HepG2 (cell line): ENCODE results near the gene GSTK1. TPM values are rescaled to one million over a fixed set of nuclear protein-coding genes. Genes with fewer than 3 reads are reported as not detected.

ENCODE experiments used
- ATF7-NPFF ChIP-seq: sonication (generic); formaldehyde crosslinking; IDR thresholded peaks from 2 replicates; pipeline ENCODE4 v1.8.1; 2023; ENCODE audit warnings: mild to moderate bottlenecking, low read depth, missing genetic modification reagents, moderate library complexity
- ATM ChIP-seq: fragments of 450-650 bp; IDR thresholded peaks from 2 replicates; pipeline ENCODE4 v1.7.1; 2017; ENCODE audit warnings: mild to moderate bottlenecking, borderline replicate concordance
- RARA ChIP-seq: IDR thresholded peaks from 2 replicates; pipeline ENCODE4 v1.6.1; 2016; ENCODE audit warnings: missing genetic modification reagents, missing compliant biosample characterization
- ZKSCAN8 ChIP-seq: IDR thresholded peaks from 2 replicates; pipeline ENCODE4 v1.6.1; 2016; ENCODE audit warnings: borderline replicate concordance, missing genetic modification reagents, missing compliant biosample characterization
- ZNF33A ChIP-seq: sonication (generic); formaldehyde crosslinking; IDR thresholded peaks from 2 replicates; pipeline ENCODE4 v1.5.1; 2020; ENCODE audit warnings: missing genetic modification reagents, mild to moderate bottlenecking, moderate library complexity, borderline replicate concordance
- ZNF557 ChIP-seq: sonication (generic); formaldehyde crosslinking; IDR thresholded peaks from 2 replicates; pipeline ENCODE4 v1.4.0; 2020; ENCODE audit warnings: missing genetic modification reagents
- ZNF562 ChIP-seq: sonication (generic); formaldehyde crosslinking; IDR thresholded peaks from 2 replicates; pipeline ENCODE4 v1.8.0; 2022; ENCODE audit warnings: missing genetic modification reagents, borderline replicate concordance
- ZNF616 ChIP-seq: sonication (generic); formaldehyde crosslinking; IDR thresholded peaks from 2 replicates; pipeline ENCODE4 v1.5.0; 2020; ENCODE audit warnings: low read depth, mild to moderate bottlenecking, missing genetic modification reagents
- ZNF841 ChIP-seq: sonication (generic); formaldehyde crosslinking; IDR thresholded peaks from 2 replicates; pipeline ENCODE4 v1.8.1; 2023; ENCODE audit warnings: missing genetic modification reagents, borderline replicate concordance
- polyA plus RNA-seq, 8 experiments: library from polyadenylated mRNA; depleted of rRNA in 3 of 8; stranded (reverse) in 7 of 8; unstranded in 1 of 8; fragments of >200 nt; fragmentation: Illumina TruSeq in 4 of 8; extraction: Trizol in 4 of 8; gene quantifications; 2 replicates each; pipeline versions ENCODE4 v1.2.1 to v1.2.3, GENCODE V29; 2011 to 2016; ENCODE audit warnings: low read depth in 4 of 8, missing spikeins in 1 of 8, mixed read lengths in 1 of 8; ENCODE audit not compliant: insufficient read depth in 1 of 8
- total RNA-seq, 5 experiments: library from RNA; depleted of rRNA; stranded (reverse); fragments of >200 nt; fragmentation: Illumina TruSeq; extraction: Trizol; gene quantifications; 2 replicates each; pipeline ENCODE4 v1.2.3, GENCODE V29; 2016; ENCODE audit warnings: low read depth in 1 of 5
- TF ChIP-seq, protein P1 (sequence below): sonication (generic); formaldehyde crosslinking; conservative IDR thresholded peaks from 2 replicates; pipeline ENCODE4 v1.8.0; 2022; ENCODE audit warnings: low read depth, missing genetic modification reagents
- TF ChIP-seq, protein P2 (sequence below): sonication (generic); formaldehyde crosslinking; IDR thresholded peaks from 2 replicates; pipeline ENCODE4 v1.4.0; 2020; ENCODE audit warnings: missing genetic modification reagents
- TF ChIP-seq, protein P3 (sequence below): IDR thresholded peaks from 2 replicates; pipeline ENCODE4 v1.6.1; 2018; ENCODE audit warnings: missing genetic modification reagents
- TF ChIP-seq, protein P4 (sequence below): sonication (generic); formaldehyde crosslinking; IDR thresholded peaks from 2 replicates; pipeline ENCODE4 v1.4.0; 2020; ENCODE audit warnings: missing genetic modification reagents
- TF ChIP-seq, protein P5 (sequence below): sonication (generic); formaldehyde crosslinking; IDR thresholded peaks from 2 replicates; pipeline ENCODE4 v1.4.0; 2020; ENCODE audit warnings: missing genetic modification reagents
- TF ChIP-seq, protein P6 (sequence below): sonication (generic); formaldehyde crosslinking; IDR thresholded peaks from 2 replicates; pipeline ENCODE4 v1.5.0; 2020; ENCODE audit warnings: mild to moderate bottlenecking, missing genetic modification reagents

The GSTK1 gene
- total and polyA plus RNA-seq, 2 of the 13 experiments (the other 11 are each of a cell fraction or from before 2014, with no cell fraction given), result 64.6 to 92.1 TPM

DNA sequence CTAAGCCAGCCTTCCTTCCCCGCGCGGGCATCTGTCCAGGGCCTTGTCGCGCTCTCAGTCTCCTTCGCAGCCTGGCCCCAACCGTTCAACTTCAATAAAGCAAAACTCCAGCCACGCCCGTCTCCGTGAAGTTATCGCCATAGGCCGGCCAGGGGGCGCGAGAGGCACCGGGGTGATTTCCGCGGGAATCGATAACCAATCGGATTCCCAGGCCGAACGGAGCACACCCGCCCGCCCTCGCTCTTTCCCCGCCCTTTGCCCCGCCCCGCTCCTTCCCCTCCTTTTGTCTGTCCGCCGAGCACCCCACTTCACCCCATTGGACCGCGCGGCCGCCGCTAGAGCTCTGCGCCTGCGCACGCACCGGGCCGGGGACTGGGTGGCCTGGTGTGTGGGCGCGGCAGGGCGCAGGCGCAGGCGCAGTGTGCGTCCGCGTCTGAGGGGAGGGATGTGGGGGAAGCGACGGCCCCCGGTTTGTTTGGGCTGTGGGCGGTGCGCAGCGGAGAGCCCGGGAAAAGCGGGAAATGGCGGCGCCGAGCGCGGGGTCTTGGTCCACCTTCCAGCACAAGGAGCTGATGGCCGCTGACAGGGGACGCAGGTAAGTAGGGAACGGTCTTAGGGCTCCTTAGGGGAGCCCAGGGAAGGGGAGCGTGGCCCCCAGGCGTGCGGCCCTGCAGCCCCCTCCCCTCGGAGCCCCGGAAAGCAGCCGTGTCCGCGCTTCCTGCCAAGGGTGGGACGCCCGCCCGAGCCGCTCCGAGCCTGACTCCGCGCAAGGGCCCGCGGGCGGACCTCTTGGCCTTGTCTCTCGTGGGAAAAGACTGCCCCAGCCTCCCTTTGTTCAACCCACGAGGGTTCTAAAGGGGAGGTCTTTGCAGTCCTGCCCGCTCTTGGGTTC lies 24.9 kb downstream of the GSTK1 start, which contains the start of gene CASP2 (continued):
- TF ChIP-seq, protein P1, sequence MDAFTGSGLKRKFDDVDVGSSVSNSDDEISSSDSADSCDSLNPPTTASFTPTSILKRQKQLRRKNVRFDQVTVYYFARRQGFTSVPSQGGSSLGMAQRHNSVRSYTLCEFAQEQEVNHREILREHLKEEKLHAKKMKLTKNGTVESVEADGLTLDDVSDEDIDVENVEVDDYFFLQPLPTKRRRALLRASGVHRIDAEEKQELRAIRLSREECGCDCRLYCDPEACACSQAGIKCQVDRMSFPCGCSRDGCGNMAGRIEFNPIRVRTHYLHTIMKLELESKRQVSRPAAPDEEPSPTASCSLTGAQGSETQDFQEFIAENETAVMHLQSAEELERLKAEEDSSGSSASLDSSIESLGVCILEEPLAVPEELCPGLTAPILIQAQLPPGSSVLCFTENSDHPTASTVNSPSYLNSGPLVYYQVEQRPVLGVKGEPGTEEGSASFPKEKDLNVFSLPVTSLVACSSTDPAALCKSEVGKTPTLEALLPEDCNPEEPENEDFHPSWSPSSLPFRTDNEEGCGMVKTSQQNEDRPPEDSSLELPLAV (CRISPR knock-in tag), result no peak
- no peak for TF ChIP-seq ZNF557 (CRISPR knock-in tag)
- no peak for TF ChIP-seq ZNF841 (CRISPR knock-in tag)
- no peak for TF ChIP-seq ZKSCAN8 (CRISPR knock-in tag)
- TF ChIP-seq ATF7-NPFF (CRISPR knock-in tag), result peak; percentile 43; the same call in 1 of the 2 replicates
- no peak for TF ChIP-seq ATM
- TF ChIP-seq, protein P2, sequence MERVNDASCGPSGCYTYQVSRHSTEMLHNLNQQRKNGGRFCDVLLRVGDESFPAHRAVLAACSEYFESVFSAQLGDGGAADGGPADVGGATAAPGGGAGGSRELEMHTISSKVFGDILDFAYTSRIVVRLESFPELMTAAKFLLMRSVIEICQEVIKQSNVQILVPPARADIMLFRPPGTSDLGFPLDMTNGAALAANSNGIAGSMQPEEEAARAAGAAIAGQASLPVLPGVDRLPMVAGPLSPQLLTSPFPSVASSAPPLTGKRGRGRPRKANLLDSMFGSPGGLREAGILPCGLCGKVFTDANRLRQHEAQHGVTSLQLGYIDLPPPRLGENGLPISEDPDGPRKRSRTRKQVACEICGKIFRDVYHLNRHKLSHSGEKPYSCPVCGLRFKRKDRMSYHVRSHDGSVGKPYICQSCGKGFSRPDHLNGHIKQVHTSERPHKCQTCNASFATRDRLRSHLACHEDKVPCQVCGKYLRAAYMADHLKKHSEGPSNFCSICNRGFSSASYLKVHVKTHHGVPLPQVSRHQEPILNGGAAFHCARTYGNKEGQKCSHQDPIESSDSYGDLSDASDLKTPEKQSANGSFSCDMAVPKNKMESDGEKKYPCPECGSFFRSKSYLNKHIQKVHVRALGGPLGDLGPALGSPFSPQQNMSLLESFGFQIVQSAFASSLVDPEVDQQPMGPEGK, result peak; percentile 96
- TF ChIP-seq ZNF616 (CRISPR knock-in tag), result no peak
- TF ChIP-seq, protein P3, sequence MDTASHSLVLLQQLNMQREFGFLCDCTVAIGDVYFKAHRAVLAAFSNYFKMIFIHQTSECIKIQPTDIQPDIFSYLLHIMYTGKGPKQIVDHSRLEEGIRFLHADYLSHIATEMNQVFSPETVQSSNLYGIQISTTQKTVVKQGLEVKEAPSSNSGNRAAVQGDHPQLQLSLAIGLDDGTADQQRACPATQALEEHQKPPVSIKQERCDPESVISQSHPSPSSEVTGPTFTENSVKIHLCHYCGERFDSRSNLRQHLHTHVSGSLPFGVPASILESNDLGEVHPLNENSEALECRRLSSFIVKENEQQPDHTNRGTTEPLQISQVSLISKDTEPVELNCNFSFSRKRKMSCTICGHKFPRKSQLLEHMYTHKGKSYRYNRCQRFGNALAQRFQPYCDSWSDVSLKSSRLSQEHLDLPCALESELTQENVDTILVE (CRISPR knock-in tag), result peak; percentile 70
- TF ChIP-seq RARA (CRISPR knock-in tag), result no peak
- TF ChIP-seq, protein P4, sequence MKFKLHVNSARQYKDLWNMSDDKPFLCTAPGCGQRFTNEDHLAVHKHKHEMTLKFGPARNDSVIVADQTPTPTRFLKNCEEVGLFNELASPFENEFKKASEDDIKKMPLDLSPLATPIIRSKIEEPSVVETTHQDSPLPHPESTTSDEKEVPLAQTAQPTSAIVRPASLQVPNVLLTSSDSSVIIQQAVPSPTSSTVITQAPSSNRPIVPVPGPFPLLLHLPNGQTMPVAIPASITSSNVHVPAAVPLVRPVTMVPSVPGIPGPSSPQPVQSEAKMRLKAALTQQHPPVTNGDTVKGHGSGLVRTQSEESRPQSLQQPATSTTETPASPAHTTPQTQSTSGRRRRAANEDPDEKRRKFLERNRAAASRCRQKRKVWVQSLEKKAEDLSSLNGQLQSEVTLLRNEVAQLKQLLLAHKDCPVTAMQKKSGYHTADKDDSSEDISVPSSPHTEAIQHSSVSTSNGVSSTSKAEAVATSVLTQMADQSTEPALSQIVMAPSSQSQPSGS (CRISPR knock-in tag), result no peak; the same call in 1 of the 2 replicates
- TF ChIP-seq, protein P5, sequence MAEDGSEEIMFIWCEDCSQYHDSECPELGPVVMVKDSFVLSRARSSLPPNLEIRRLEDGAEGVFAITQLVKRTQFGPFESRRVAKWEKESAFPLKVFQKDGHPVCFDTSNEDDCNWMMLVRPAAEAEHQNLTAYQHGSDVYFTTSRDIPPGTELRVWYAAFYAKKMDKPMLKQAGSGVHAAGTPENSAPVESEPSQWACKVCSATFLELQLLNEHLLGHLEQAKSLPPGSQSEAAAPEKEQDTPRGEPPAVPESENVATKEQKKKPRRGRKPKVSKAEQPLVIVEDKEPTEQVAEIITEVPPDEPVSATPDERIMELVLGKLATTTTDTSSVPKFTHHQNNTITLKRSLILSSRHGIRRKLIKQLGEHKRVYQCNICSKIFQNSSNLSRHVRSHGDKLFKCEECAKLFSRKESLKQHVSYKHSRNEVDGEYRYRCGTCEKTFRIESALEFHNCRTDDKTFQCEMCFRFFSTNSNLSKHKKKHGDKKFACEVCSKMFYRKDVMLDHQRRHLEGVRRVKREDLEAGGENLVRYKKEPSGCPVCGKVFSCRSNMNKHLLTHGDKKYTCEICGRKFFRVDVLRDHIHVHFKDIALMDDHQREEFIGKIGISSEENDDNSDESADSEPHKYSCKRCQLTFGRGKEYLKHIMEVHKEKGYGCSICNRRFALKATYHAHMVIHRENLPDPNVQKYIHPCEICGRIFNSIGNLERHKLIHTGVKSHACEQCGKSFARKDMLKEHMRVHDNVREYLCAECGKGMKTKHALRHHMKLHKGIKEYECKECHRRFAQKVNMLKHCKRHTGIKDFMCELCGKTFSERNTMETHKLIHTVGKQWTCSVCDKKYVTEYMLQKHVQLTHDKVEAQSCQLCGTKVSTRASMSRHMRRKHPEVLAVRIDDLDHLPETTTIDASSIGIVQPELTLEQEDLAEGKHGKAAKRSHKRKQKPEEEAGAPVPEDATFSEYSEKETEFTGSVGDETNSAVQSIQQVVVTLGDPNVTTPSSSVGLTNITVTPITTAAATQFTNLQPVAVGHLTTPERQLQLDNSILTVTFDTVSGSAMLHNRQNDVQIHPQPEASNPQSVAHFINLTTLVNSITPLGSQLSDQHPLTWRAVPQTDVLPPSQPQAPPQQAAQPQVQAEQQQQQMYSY (CRISPR knock-in tag), result no peak
- TF ChIP-seq ZNF562 (CRISPR knock-in tag), result no peak
- no peak for TF ChIP-seq ZNF33A (CRISPR knock-in tag)
- TF ChIP-seq, protein P6, sequence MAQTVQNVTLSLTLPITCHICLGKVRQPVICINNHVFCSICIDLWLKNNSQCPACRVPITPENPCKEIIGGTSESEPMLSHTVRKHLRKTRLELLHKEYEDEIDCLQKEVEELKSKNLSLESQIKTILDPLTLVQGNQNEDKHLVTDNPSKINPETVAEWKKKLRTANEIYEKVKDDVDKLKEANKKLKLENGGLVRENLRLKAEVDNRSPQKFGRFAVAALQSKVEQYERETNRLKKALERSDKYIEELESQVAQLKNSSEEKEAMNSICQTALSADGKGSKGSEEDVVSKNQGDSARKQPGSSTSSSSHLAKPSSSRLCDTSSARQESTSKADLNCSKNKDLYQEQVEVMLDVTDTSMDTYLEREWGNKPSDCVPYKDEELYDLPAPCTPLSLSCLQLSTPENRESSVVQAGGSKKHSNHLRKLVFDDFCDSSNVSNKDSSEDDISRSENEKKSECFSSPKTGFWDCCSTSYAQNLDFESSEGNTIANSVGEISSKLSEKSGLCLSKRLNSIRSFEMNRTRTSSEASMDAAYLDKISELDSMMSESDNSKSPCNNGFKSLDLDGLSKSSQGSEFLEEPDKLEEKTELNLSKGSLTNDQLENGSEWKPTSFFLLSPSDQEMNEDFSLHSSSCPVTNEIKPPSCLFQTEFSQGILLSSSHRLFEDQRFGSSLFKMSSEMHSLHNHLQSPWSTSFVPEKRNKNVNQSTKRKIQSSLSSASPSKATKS (CRISPR knock-in tag), result 0 out of 2 replicates have a peak, but pooled peaks have one; percentile 23
